Osteocyte (in vitro differentiated cells): ENCODE data around the gene PTPRN2. TPM values are rescaled to one million over a fixed set of nuclear protein-coding genes. Genes with fewer than 3 reads are reported as not detected.

Experiments
- DNase-seq: peaks from one replicate; pipeline ENCODE4 v3.0.0; 2021; ENCODE audit warnings: mixed read lengths; ENCODE audit not compliant: unreplicated experiment; ENCODE audit errors: extremely low spot score
- H3K27ac Mint-ChIP-seq: one replicate; pipeline ENCODE4 v1.8.0; 2021; ENCODE audit warnings: mild to moderate bottlenecking, mixed read lengths; ENCODE audit not compliant: unreplicated experiment
- H3K27me3 Mint-ChIP-seq: one replicate; pipeline ENCODE4 v1.8.0; 2021; ENCODE audit warnings: mixed read lengths; ENCODE audit not compliant: unreplicated experiment
- H3K36me3 Mint-ChIP-seq: one replicate; pipeline ENCODE4 v1.8.0; 2021; ENCODE audit warnings: mixed read lengths; ENCODE audit not compliant: unreplicated experiment
- H3K4me1 Mint-ChIP-seq: one replicate; pipeline ENCODE4 v1.8.0; 2021; ENCODE audit warnings: mixed read lengths; ENCODE audit not compliant: unreplicated experiment
- H3K4me3 Mint-ChIP-seq: one replicate; pipeline ENCODE4 v1.8.0; 2021; ENCODE audit warnings: mild to moderate bottlenecking, moderate library complexity, mixed read lengths; ENCODE audit not compliant: unreplicated experiment
- H3K9me3 Mint-ChIP-seq: one replicate; pipeline ENCODE4 v1.8.0; 2021; ENCODE audit warnings: mixed read lengths; ENCODE audit not compliant: unreplicated experiment
- CTCF ChIP-seq: fragments of 200-600 bp; sonication (generic); IDR thresholded peaks from 2 replicates; pipeline ENCODE4 v1.5.0; 2021; ENCODE audit warnings: antibody characterized with exemption, mild to moderate bottlenecking, moderate library complexity
- total RNA-seq: library from RNA; stranded (reverse); gene quantifications from 2 replicates; pipeline ENCODE4 v1.2.1, GENCODE V29; 2021

Gene PTPRN2
- total RNA-seq, 1 donor from 2014 or later: 0.59 TPM

- H3K36me3 Mint-ChIP-seq: no peaks in the 10 kb centered on the region
- H3K9me3 Mint-ChIP-seq: peaks cover 12% of the 10 kb centered on the region
- no peaks in the 10 kb centered on the region for H3K27me3 Mint-ChIP-seq
- DNase-seq: no peak
- no peak for TF ChIP-seq CTCF
- H3K4me3 Mint-ChIP-seq: no peak overlapping the region
- H3K27ac Mint-ChIP-seq: no peak overlapping the region
- no peaks in the 10 kb centered on the region for H3K4me1 Mint-ChIP-seq
Observed at GRCh38 chr7:157762824-157763223, 824.8 kb downstream of the PTPRN2 start.

GRCh38 chr7:157760004-157760730, 827.5 kb downstream of the PTPRN2 start:
- DNase-seq: no peak
- no peak overlapping the region for H3K27ac Mint-ChIP-seq
- H3K9me3 Mint-ChIP-seq: peaks cover 12% of the 10 kb centered on the region
- no peak overlapping the region for H3K4me3 Mint-ChIP-seq
- no peak for TF ChIP-seq CTCF
- no peaks in the 10 kb centered on the region for H3K36me3 Mint-ChIP-seq
- H3K4me1 Mint-ChIP-seq: no peaks in the 10 kb centered on the region
- H3K27me3 Mint-ChIP-seq: no peaks in the 10 kb centered on the region

GRCh38 chr7:157759246-157759805, 828.3 kb downstream of the PTPRN2 start:
- Mint-ChIP-seq H3K9me3 (peaks cover 10% of the 10 kb centered on the region), H3K27me3 (no peaks in the 10 kb centered on the region), H3K36me3 (no peaks in the 10 kb centered on the region), H3K4me3 (no peak overlapping the region), H3K27ac (no peak overlapping the region), H3K4me1 (no peaks in the 10 kb centered on the region)
- TF ChIP-seq CTCF: no peak
- no peak for DNase-seq

DNA sequence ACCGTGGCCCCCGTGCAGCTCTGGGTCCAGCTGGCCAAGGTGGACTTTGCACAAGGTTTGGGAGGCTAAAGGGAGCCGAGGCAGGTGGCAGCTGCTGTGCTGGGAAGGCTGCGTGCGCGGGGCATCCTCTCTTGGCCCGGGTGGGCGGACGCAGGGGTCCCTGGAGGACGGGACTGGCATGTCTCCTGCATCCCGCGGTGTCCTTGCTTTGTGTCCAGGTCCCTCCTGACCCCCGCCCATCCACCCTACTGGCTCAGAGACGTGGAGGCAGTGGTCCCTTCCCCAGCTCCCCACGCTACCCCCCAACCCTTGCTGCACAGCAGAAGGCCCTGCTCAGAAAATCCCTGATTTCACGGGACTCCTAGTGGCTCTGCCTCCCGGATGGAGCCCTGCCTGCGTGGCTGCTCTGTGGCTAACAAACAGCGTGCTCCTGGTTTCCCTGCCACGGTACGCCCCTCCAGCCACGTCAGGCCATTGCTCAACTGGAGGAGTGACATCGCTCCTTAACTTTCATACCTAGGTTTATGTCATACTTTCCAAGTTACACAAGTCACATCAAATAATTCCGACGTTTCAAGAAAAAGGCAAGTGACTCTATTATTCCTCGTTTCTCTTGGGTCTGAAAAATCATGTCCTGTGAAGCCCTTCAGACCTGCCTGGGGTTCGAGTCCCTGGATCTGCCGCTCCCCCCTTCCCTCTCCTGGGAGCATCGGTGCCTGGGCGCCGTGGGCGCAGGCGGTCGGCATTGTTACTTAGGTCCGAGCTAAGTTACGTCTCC, 829.0 kb downstream of the PTPRN2 start:
- H3K36me3 Mint-ChIP-seq: no peaks in the 10 kb centered on the region
- H3K9me3 Mint-ChIP-seq: peaks cover 7% of the 10 kb centered on the region
- TF ChIP-seq CTCF: no peak
- no peaks in the 10 kb centered on the region for H3K27me3 Mint-ChIP-seq
- no peaks in the 10 kb centered on the region for H3K4me1 Mint-ChIP-seq
- H3K27ac Mint-ChIP-seq: no peak overlapping the region
- no peak for DNase-seq
- no peak overlapping the region for H3K4me3 Mint-ChIP-seq
